HG03135 (cell line): Measurements from ENCODE around the gene SDK1.

ENCODE experiments used
- ATAC-seq: cut with Tn5 transposase; IDR thresholded peaks from one replicate; pipeline ENCODE4 v1.9.1; 2021; ENCODE audit warnings: mild to moderate bottlenecking, moderate library complexity; ENCODE audit not compliant: unreplicated experiment

Gene SDK1

DNA sequence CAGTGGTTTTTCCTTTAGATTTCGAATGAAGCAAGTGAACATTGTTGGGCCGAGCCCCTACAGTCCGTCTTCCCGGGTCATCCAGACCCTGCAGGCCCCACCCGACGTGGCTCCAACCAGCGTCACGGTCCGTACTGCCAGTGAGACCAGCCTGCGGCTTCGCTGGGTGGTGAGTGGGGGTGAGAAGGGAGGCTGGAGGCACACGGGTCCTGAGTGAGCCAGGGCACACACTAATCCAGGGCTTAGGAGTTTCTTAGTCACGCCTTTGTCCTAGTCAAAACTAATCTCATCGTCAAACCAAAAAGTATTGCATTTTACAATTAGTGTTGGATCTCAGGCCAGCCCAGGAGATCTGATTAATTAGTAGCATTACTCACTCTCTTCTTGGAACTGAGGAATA lies 812.2 kb downstream of the SDK1 start:
- no peak for ATAC-seq

- ATAC-seq = no peak
These were observed 812.9 kb downstream of the SDK1 start for GRCh38 chr7:4113976-4114375.

DNA sequence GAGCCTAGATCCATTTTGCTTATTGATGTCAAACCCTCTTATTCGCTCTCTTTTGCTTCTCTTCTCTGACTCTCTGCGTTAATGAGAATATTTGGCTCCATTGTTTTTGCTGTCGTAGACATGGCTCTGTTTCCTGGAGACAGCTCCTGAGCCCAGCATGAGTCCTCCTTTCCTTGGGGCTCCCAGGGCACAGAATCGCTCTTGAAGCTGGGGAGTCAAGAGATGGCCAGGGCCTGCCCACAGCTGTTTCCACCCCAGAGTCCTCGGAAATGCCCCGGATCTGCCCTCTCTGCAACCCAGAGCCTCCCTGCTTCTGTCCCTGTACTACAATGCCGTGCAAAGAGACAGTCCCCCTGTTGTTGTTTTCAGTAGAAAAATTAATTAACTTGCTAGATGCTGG lies 814.4 kb downstream of the SDK1 start:
- ATAC-seq = no peak

DNA sequence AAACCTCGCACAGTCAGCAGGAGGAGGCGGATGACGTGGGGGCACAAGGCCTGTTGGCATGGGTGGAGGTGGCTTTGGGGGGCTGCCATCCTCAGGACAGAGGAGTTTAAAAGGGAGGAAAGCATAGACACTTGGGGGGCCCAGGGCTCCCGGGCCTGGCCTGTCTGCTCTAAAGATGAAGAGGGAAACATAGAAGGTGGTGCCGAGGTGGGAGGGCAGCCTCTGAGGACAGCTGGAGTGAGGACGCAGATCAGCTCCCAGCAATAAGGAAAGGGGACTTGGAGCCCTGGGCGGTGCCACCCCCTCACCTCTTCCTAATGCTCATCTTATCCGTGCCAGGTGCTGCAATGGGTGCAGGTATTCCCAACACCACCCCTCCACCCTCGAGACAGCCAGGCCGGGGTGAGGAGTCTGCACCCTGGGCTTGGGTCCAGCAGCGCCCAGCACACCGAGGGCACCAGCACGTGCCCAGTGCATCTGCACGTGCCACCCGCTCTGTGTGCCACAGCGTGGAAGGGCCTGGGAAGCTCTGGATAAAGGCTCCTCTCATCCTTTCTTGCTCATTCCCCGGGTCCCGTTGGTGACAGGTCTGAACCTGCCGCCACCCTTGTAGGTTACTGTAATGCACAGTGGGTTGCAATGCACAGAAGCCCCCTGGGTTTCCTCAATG lies 815.0 kb downstream of the SDK1 start:
- ATAC-seq = no peak

DNA sequence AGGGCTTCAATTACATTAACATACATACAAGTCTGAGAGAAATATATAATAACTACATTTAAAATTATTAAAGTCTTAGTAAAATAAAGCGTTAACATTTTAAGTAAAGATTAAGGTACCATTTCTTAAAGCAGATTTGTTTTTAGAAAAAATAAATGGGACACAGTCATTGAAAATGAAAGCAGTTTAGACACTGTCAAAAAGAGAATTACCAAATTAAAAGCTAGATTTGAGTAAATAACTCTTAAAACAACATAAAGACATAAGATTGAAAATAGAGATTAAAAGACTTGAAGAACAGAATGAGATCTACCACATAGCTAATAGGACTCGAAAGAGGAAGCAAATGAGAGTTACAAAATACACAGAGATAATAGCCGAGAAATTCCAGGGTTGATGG lies 818.8 kb downstream of the SDK1 start:
- ATAC-seq = no peak

GRCh38 chr7:4123346-4123745 lies 822.3 kb downstream of the SDK1 start:
- no peak for ATAC-seq

GRCh38 chr7:4123823-4124222 lies 822.8 kb downstream of the SDK1 start:
- no peak for ATAC-seq

DNA sequence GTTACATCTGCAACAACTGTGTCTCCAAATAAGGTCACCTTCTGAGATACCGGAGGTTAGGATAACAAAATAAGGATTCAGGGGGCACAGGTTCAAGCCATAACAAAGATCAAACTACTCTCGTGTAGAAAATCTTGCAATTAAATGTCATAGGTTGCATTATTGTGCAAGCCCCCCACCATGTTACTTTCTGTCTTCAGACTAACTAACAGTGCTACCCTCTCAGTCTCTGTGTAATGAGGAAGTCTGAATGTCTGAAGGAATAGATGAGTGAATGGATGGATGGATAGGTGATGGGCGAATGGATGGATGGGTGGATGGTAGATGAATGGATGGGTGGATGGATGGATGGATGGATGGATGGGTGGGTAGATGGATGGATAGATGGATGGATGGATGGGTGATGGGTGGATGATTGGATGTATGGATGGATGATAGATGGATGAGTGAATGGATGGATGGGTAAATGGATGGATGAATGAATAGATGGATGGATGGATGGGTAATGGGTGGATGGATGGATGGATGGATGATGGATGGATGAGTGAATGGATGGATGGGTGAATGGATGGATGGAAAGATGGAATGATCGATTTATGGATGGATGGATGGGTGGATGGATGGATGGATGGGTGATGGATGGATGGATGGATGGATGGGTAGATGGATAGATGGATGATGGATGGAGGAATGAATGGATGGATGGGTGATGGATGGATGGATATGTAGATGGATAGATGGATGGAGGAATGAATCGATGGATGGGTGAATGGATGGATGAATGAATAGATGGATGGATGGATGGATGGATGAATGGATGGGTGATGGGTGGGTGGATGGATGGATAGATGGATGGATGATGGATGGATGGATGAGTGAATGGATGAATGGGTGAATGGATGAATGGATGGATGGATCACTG lies 823.8 kb downstream of the SDK1 start:
- ATAC-seq = no peak

DNA sequence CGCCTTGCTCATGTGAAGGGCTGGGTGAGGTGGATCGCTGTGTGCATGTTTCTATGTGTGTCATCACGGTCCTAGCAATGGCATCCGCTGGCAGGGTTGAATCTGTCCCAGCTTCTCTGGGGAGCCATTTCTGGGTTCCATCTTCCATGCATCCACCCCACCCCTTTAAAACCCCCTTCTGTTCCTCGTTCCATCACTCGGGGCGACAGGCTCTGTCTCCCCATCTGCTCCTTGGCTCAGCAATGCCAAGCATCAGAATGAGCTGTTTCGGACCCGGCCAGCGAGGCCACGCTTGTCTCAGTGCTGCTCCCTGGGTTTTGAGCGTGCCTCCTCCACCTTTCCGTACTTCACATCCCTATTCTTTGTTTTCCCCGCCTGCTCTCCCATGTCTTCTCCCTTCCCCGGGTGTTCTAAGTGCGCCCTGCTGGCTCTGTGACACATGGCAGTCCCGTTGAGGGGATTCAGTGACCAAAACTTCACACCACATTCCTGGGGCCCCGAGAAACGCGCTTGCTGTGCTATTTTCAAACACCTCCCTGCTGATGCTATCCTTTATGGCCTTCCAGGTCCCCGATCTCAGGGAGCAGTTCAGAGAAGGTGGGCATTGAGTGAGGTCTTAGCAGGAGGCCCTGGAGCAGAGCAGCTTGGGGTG lies 827.0 kb downstream of the SDK1 start:
- ATAC-seq = no peak

DNA sequence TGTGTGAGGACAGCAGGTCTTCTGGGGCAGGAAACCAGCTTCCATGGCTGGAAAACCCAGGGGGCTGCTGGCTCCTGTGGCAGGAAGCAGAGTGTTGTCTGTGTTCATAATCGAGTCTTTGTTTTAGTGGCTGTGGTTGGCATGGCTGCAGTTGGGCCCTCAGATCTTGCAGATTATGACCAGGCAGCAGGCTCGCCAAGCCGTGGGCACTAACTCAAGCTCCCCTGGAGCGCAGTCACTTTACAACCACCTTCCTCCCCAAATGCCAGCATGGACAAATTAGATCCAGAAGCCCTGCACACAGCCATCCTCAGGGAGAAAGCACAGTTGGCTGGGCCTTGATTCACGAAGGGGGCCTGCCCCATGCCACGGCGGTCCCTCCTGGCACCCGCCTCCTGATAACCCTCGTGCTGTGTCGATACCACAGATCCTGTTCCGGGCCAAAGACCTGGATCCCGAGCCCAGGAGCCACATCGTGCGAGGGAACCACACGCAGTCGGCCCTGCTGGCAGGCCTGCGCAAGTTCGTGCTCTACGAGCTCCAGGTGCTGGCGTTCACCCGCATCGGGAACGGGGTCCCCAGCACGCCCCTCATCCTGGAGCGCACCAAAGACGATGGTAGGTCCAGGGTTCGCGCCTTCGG lies 828.5 kb downstream of the SDK1 start:
- no peak for ATAC-seq

DNA sequence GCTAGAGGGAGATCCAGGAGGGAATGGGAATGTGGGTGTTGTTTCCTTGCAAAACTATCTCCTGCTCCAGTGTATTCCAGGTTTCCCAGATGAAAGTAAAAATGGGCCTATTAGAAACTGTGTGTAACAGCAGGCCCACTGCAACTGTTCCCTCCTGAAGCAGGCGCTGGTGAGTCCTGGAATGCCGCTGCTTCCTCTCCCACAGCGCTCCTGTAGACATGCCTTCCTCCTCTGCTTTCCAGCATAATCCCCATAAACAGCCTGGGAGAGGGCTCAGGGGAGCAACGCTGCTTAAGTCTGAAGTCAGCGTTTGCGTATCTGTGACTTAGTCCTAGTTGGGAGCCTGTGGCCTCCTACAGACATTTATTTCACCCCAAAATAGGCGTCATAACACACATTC lies 830.0 kb downstream of the SDK1 start:
- no peak for ATAC-seq

DNA sequence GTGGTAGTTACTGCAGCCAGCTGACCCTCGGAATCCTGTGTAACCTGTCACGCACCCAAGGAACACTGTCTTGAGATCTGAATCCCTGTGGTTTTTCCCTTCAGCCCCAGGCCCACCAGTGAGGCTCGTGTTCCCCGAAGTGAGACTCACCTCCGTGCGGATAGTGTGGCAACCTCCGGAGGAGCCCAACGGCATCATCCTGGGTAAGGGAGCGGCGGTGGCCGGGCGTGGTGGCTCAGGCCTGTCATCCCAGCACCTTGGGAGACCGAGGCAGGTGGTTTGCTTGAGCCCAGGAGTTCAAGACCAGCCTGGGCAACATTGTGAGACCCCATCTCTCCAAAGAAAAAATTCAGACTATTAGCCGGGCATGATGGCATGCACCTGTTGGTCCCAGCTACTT lies 831.2 kb downstream of the SDK1 start:
- ATAC-seq = no peak

GRCh38 chr7:4133491-4134044 lies 832.5 kb downstream of the SDK1 start:
- ATAC-seq = no peak

DNA sequence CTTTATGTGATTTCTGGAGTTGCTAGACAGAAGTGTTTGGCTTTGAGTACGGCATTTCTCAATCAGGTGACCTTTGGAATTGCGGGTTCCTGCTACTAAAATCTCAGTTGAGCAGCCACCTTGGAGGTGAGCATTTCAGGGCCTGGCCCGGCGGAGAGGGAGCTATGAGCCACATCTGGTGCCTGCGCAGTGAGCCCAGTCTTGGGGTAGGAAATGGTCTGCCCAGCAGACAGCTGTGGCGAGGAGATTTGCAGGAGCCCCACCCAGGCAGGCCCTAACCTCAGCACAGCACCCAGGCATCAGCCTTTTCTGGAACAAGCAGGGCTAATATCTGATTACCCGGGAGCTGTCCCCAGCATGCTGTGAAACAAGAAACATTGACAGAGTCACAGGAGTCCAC lies 833.2 kb downstream of the SDK1 start:
- no peak for ATAC-seq

- ATAC-seq = no peak
These were observed 833.6 kb downstream of the SDK1 start for GRCh38 chr7:4134631-4135030.

DNA sequence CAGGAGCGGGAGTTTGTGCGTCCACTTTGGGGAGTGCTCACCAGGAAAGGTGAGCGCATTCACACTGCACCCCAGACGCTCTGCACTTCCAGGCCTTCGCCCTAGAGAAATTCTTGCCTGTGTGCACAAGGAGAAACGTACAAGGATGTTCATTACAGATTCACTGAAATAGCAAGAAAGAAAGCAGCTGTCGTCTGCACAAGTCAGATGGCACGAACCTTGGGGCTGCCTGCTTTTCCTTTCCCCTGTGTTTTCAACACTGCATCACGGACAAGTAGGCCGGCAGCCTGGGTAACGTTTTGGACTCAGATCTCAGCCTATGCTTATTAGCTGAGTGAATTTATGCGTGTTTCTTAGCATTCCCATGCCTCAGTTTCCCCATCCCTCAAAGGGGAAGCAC lies 834.2 kb downstream of the SDK1 start:
- no peak for ATAC-seq

- no peak for ATAC-seq
These were observed 835.0 kb downstream of the SDK1 start for GRCh38 chr7:4136036-4136435.

GRCh38 chr7:4136501-4137110 lies 835.6 kb downstream of the SDK1 start:
- ATAC-seq = no peak

GRCh38 chr7:4137552-4137951 lies 836.5 kb downstream of the SDK1 start:
- ATAC-seq = no peak

DNA sequence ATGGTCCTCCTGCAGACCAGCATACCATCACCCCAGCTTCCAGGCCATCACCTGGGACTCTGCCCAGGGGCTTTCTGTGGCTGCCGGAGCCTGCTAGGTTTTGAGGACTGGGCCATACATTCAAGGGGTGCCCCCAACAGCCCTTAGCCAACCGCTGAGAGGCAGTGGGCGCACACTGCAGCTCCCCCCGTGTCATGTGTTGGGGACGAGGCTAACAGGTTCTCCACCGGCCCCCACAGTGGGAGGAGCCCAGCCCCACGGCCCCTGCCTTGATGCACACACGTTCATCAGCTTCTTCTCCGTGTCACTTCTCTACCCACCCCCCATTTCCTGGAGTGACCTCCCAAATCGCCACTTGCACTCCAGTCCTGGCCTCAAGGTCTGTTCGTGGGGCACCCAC lies 837.8 kb downstream of the SDK1 start:
- no peak for ATAC-seq
